H1 (cell line): ENCODE measurements around the gene CEP128. TPM values are rescaled to one million over a fixed set of nuclear protein-coding genes. Genes with fewer than 3 reads are reported as not detected.

Experiments used
- CTCF ChIA-PET: fragments of 300-600 bp; sonication (Branson Sonifier 250); formaldehyde crosslinking; loops from one replicate; lab custom pipeline; 2021; ENCODE audit not compliant: partially characterized antibody; lab: Charles Lee
- POLR2A ChIA-PET: fragments of 300-600 bp; sonication (Branson Sonifier 250); formaldehyde crosslinking; loops from one replicate; lab custom pipeline; 2021; ENCODE audit warnings: inconsistent platforms; ENCODE audit not compliant: partially characterized antibody; lab: Charles Lee
- DNase-seq, 2 experiments: peaks; one replicate each; pipeline versions ENCODE4 v3.0.0 to v3.0.0-alpha.2; 2010 to 2022; ENCODE audit warnings: low spot score in 2 of 2, low read depth in 1 of 2, mixed read lengths in 1 of 2
- FAIRE-seq: peaks from 2 replicates; lab custom pipeline; 2011; peaks lifted over from hg19 to GRCh38; lab: Jason Lieb, UNC
- H2AFZ ChIP-seq: 2 replicates; pipeline ENCODE4 v1.8.1; 2012; ENCODE audit warnings: low read length, inconsistent platforms
- H2AK5ac ChIP-seq: 2 replicates; pipeline ENCODE4 v1.6.1; 2013; ENCODE audit warnings: low read depth, low read length
- H2BK120ac ChIP-seq: replicated peaks from 2 replicates; pipeline ENCODE3; 2013; ENCODE audit warnings: low read depth, low read length, inconsistent platforms
- H2BK12ac ChIP-seq: 2 replicates; pipeline ENCODE4 v1.6.1; 2013; ENCODE audit warnings: low read depth, low read length
- H2BK15ac ChIP-seq: 2 replicates; pipeline ENCODE4 v1.6.1; 2013; ENCODE audit warnings: low read length
- H2BK20ac ChIP-seq: 2 replicates; pipeline ENCODE4 v1.6.1; 2013; ENCODE audit warnings: low read length
- H2BK5ac ChIP-seq: 2 replicates; pipeline ENCODE4 v1.6.1; 2013; ENCODE audit warnings: low read depth, low read length
- H3K14ac ChIP-seq: 2 replicates; pipeline ENCODE4 v1.6.1; 2013; ENCODE audit warnings: inconsistent platforms; ENCODE audit not compliant: insufficient read length
- H3K18ac ChIP-seq: 2 replicates; pipeline ENCODE4 v1.6.1; 2013; ENCODE audit warnings: low read length; ENCODE audit errors: extremely low read depth
- H3K23ac ChIP-seq: 2 replicates; pipeline ENCODE4 v1.6.1; 2013; ENCODE audit warnings: inconsistent platforms; ENCODE audit not compliant: insufficient read length
- H3K23me2 ChIP-seq: 2 replicates; pipeline ENCODE4 v1.6.1; 2013; ENCODE audit warnings: low read depth, low read length
- H3K27ac ChIP-seq: 2 replicates; pipeline ENCODE4 v1.6.1; 2011; ENCODE audit warnings: low read depth, low read length, inconsistent platforms
- H3K27me3 ChIP-seq, 4 experiments: replicated peaks in 1 of 4; 1 replicate in 1 of 4; 2 replicates in 3 of 4; pipeline versions ENCODE4 v1.6.1 to v1.8.1; 2011 to 2013; ENCODE audit warnings: low read length in 3 of 4, mild to moderate bottlenecking in 3 of 4, inconsistent platforms in 2 of 4, mixed read lengths in 2 of 4, moderate library complexity in 1 of 4; ENCODE audit not compliant: control insufficient read depth in 3 of 4, insufficient read depth in 3 of 4; ENCODE audit errors: extremely low read depth in 1 of 4
- H3K36me3 ChIP-seq, 4 experiments: 2 replicates each; pipeline versions ENCODE4 v1.6.1 to v1.8.1; 2011 to 2013; ENCODE audit warnings: mild to moderate bottlenecking in 4 of 4, low read length in 3 of 4, moderate library complexity in 2 of 4, control low read depth in 1 of 4, inconsistent platforms in 1 of 4; ENCODE audit not compliant: insufficient read depth in 4 of 4, control insufficient read depth in 2 of 4
- H3K4ac ChIP-seq: replicated peaks from 2 replicates; pipeline ENCODE3; 2013; ENCODE audit warnings: low read length, low read depth, mixed read lengths, inconsistent platforms; ENCODE audit not compliant: insufficient read length
- H3K4me1 ChIP-seq, 4 experiments: replicated peaks in 1 of 4; 1 replicate in 1 of 4; 2 replicates in 3 of 4; pipeline versions ENCODE4 v1.6.1 to v1.8.1; 2011 to 2013; ENCODE audit warnings: low read length in 3 of 4, inconsistent platforms in 2 of 4, mixed read lengths in 1 of 4; ENCODE audit not compliant: insufficient read depth in 4 of 4, control insufficient read depth in 3 of 4
- H3K4me2 ChIP-seq, 2 experiments: 2 replicates each; pipeline versions ENCODE4 v1.6.1 to v1.8.1; 2011 to 2013; ENCODE audit warnings: low read depth in 2 of 2, low read length in 2 of 2, control low read depth in 1 of 2, inconsistent platforms in 1 of 2, mild to moderate bottlenecking in 1 of 2; ENCODE audit not compliant: insufficient read depth in 1 of 2
- H3K4me3 ChIP-seq, 4 experiments: fragments of 200-600, 300-600 bp in 1 of 4; sonication (generic), shearing (Covaris generic), sonication (Bioruptor Twin) in 1 of 4; 2 replicates each; pipeline versions ENCODE4 v1.5.1 to v1.8.1; 2011 to 2016; ENCODE audit warnings: low read length in 4 of 4, low read depth in 3 of 4, control low read depth in 2 of 4, inconsistent platforms in 2 of 4, mild to moderate bottlenecking in 2 of 4, mixed read lengths in 1 of 4, moderate library complexity in 1 of 4; ENCODE audit not compliant: insufficient read depth in 2 of 4; ENCODE audit errors: extremely low read depth in 1 of 4
- H3K56ac ChIP-seq: replicated peaks from 2 replicates; pipeline ENCODE3; 2013; ENCODE audit warnings: low read depth, mild to moderate bottlenecking, mixed read lengths, low read length, inconsistent platforms; ENCODE audit not compliant: insufficient read length
- H3K79me1 ChIP-seq: 2 replicates; pipeline ENCODE4 v1.6.1; 2013; ENCODE audit warnings: low read depth, low read length, control low read depth
- H3K79me2 ChIP-seq, 2 experiments: 2 replicates each; pipeline versions ENCODE4 v1.6.1 to v1.8.1; 2012 to 2013; ENCODE audit warnings: low read length in 2 of 2, mild to moderate bottlenecking in 2 of 2, inconsistent platforms in 1 of 2; ENCODE audit not compliant: insufficient read depth in 2 of 2, control insufficient read depth in 1 of 2
- H3K9ac ChIP-seq, 4 experiments: replicated peaks in 1 of 4; 1 replicate in 1 of 4; 2 replicates in 3 of 4; pipeline versions ENCODE4 v1.6.1 to v1.8.1; 2011 to 2013; ENCODE audit warnings: low read depth in 3 of 4, low read length in 3 of 4, control low read depth in 2 of 4, mild to moderate bottlenecking in 2 of 4, moderate library complexity in 2 of 4, inconsistent platforms in 1 of 4; ENCODE audit errors: extremely low read depth in 1 of 4
- H3K9me3 ChIP-seq, 2 experiments: 2 replicates each; pipeline versions ENCODE4 v1.6.1 to v1.8.1; 2012 to 2013; ENCODE audit warnings: mild to moderate bottlenecking in 2 of 2, moderate library complexity in 2 of 2, control low read depth in 1 of 2, inconsistent platforms in 1 of 2, low read depth in 1 of 2, low read length in 1 of 2, mixed read lengths in 1 of 2; ENCODE audit not compliant: insufficient read depth in 2 of 2
- H4K20me1 ChIP-seq, 2 experiments: replicated peaks in 1 of 2; 2 replicates each; pipeline versions ENCODE3 to v1.8.1; 2011 to 2013; ENCODE audit warnings: inconsistent platforms in 2 of 2, low read length in 2 of 2, mild to moderate bottlenecking in 1 of 2; ENCODE audit not compliant: insufficient read depth in 2 of 2, control insufficient read depth in 1 of 2
- H4K5ac ChIP-seq: 2 replicates; pipeline ENCODE4 v1.6.1; 2013; ENCODE audit warnings: low read length, low read depth, mixed read lengths, inconsistent platforms; ENCODE audit not compliant: insufficient read length
- H4K8ac ChIP-seq: 2 replicates; pipeline ENCODE4 v1.8.0; 2013; ENCODE audit warnings: mild to moderate bottlenecking, moderate library complexity, low read length, inconsistent platforms; ENCODE audit not compliant: insufficient read depth; ENCODE audit errors: extremely low read depth
- H4K91ac ChIP-seq: replicated peaks from 2 replicates; pipeline ENCODE3; 2013; ENCODE audit warnings: low read length, mixed read lengths, inconsistent platforms; ENCODE audit not compliant: insufficient read length
- CBX8 ChIP-seq: fragments of 300-800, 300-1000 bp; sonication (generic); IDR thresholded peaks from 2 replicates; pipeline ENCODE4 v1.7.1; 2016; ENCODE audit warnings: low read depth, low read length, borderline replicate concordance
- CHD2 ChIP-seq: IDR thresholded peaks from 2 replicates; pipeline ENCODE4 v1.6.1; 2012; ENCODE audit warnings: low read length, improper control_type of control experiment
- EGR1 ChIP-seq: IDR thresholded peaks from 2 replicates; pipeline ENCODE4 v1.6.1; 2011; ENCODE audit warnings: low read depth, low read length, borderline replicate concordance
- GTF2F1 ChIP-seq: IDR thresholded peaks from 2 replicates; pipeline ENCODE4 v1.6.1; 2012; ENCODE audit warnings: low read depth, low read length, improper control_type of control experiment, borderline replicate concordance
- JUND ChIP-seq: IDR thresholded peaks from 2 replicates; pipeline ENCODE4 v1.6.1; 2011; ENCODE audit warnings: mild to moderate bottlenecking, improper control_type of control experiment, low read length
- KDM1A ChIP-seq: fragments of 200-600, 300-600 bp; sonication (generic); IDR thresholded peaks from 2 replicates; pipeline ENCODE4 v1.7.1; 2016; ENCODE audit warnings: mild to moderate bottlenecking, low read length, borderline replicate concordance
- POLR2A ChIP-seq, 2 experiments: IDR thresholded peaks; 1 replicate in 1 of 2; 2 replicates in 1 of 2; pipeline ENCODE4 v1.6.1; 2011; ENCODE audit warnings: low read depth in 2 of 2, low read length in 2 of 2, mild to moderate bottlenecking in 2 of 2; ENCODE audit errors: control extremely low read depth in 1 of 2
- SP1 ChIP-seq: IDR thresholded peaks from 2 replicates; pipeline ENCODE4 v1.6.1; 2011; ENCODE audit warnings: low read depth, low read length
- SP2 ChIP-seq: IDR thresholded peaks from 2 replicates; pipeline ENCODE4 v1.6.1; 2012; ENCODE audit warnings: mild to moderate bottlenecking, low read length, inconsistent platforms
- TAF1 ChIP-seq: IDR thresholded peaks from 2 replicates; pipeline ENCODE4 v1.6.1; 2011; ENCODE audit warnings: mild to moderate bottlenecking, low read depth, low read length
- ZNF274 ChIP-seq: IDR thresholded peaks from 2 replicates; pipeline ENCODE4 v1.7.0; 2012; ENCODE audit warnings: low read length, borderline replicate concordance; ENCODE audit errors: extremely low read depth
- WGBS, 2 experiments: shearing (Covaris generic) in 1 of 2; methylation state at CpG; one replicate each; pipeline versions ENCODE4 v1.1.6 to v1.1.7; 2013 to 2015; ENCODE audit warnings: low lambda C conversion rate in 2 of 2, mixed read lengths in 2 of 2, inconsistent platforms in 1 of 2, low coverage in 1 of 2, missing lambda C conversion rate in 1 of 2; ENCODE audit not compliant: insufficient replicate concordance in 2 of 2, insufficient coverage in 1 of 2, insufficient read length in 1 of 2; ENCODE audit errors: extremely low coverage in 1 of 2, missing lambda C conversion rate in 1 of 2; 5-methylcytosine and 5-hydroxymethylcytosine counted together
- polyA plus RNA-seq, 7 experiments: library from polyadenylated mRNA; depleted of rRNA in 3 of 7; stranded (reverse) in 5 of 7; unstranded in 2 of 7; fragments of >200 nt in 5 of 7; fragments of 200-250 nt in 2 of 7; gene quantifications; 1 replicate in 5 of 7; 2 replicates in 1 of 7; 4 replicates in 1 of 7; pipeline versions ENCODE4 v1.2.1 to v1.2.3, GENCODE V29; 2011 to 2013; ENCODE audit warnings: missing spikeins in 2 of 7, mixed read lengths in 2 of 7
- total RNA-seq: library from RNA; stranded (reverse); fragmentation: NEBNext Ultra II Directional; extraction: Animal tissue kit (Norgen Biotek cat#: 25700); gene quantifications from 2 replicates; pipeline ENCODE4 v1.2.1, GENCODE V29; 2021
- TF ChIP-seq, protein P1 (sequence below), 3 experiments: IDR thresholded peaks; 1 replicate in 2 of 3; 2 replicates in 1 of 3; pipeline versions ENCODE4 v1.5.1 to v1.6.1; 2011; ENCODE audit warnings: low read length in 3 of 3, mild to moderate bottlenecking in 3 of 3, inconsistent platforms in 2 of 3, low read depth in 1 of 3, moderate library complexity in 1 of 3; ENCODE audit not compliant: insufficient read depth in 1 of 3; ENCODE audit errors: control extremely low read depth in 1 of 3

The CEP128 gene
- total and polyA plus RNA-seq, 2 of the 8 experiments (the other 6 are each of a cell fraction or from before 2014, with no cell fraction given), result 1.9 to 17.0 TPM

DNA sequence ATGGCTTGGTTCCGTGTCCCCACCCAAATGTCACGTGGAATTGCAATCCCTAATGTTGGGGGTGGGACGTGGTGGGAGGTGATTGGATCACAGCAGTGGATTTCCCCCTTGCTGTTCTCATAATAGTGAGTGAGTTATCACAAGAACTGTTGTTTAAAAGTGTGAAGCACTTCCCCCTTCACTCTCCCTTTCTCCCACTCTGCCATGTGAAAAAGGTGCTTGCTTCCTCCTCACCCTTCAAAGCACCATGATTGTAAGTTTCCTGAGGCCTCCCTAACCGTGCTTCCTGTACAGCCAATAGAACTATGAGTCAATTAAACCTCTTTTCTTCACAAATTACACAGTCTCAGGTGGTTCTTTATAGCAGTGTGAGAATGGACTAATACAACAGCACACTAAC is 5.3 kb upstream of the CEP128 start:
- no peaks in the 10 kb centered on the region for H3K9me3 ChIP-seq
- no peak for TF ChIP-seq KDM1A
- TF ChIP-seq SP2, result no peak
- TF ChIP-seq TAF1, result no peak
- no peak for TF ChIP-seq EGR1
- no peak for TF ChIP-seq POLR2A (IDR thresholded peaks at IDR 0.05; ENCODE audit: control extremely low read depth in 1 of 2, low read depth in 2 of 2, low read length in 2 of 2)
- TF ChIP-seq JUND, result no peak
- no peak for TF ChIP-seq CHD2
- no peak for TF ChIP-seq SP1
- TF ChIP-seq ZNF274, result no peak
- TF ChIP-seq, protein P1, sequence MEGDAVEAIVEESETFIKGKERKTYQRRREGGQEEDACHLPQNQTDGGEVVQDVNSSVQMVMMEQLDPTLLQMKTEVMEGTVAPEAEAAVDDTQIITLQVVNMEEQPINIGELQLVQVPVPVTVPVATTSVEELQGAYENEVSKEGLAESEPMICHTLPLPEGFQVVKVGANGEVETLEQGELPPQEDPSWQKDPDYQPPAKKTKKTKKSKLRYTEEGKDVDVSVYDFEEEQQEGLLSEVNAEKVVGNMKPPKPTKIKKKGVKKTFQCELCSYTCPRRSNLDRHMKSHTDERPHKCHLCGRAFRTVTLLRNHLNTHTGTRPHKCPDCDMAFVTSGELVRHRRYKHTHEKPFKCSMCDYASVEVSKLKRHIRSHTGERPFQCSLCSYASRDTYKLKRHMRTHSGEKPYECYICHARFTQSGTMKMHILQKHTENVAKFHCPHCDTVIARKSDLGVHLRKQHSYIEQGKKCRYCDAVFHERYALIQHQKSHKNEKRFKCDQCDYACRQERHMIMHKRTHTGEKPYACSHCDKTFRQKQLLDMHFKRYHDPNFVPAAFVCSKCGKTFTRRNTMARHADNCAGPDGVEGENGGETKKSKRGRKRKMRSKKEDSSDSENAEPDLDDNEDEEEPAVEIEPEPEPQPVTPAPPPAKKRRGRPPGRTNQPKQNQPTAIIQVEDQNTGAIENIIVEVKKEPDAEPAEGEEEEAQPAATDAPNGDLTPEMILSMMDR (IDR thresholded peaks at IDR 0.05; ENCODE audit: control extremely low read depth in 1 of 3, insufficient read depth in 1 of 3, low read depth in 1 of 3, low read length in 3 of 3), result no peak
- TF ChIP-seq CBX8, result no peak
- TF ChIP-seq GTF2F1, result no peak
- no peaks in the 10 kb centered on the region for H3K23me2 ChIP-seq
- no peak overlapping the region for H4K5ac ChIP-seq
- no peak overlapping the region for H2AK5ac ChIP-seq
- H3K4ac ChIP-seq, result no peak overlapping the region
- no peak overlapping the region for H2BK12ac ChIP-seq
- POLR2A ChIA-PET, result no interaction called here
- CTCF ChIA-PET, result no interaction called here
- no peaks in the 10 kb centered on the region for H3K79me1 ChIP-seq
- no peak overlapping the region for H3K23ac ChIP-seq
- H3K9ac ChIP-seq, result no peak overlapping the region
- H3K36me3 ChIP-seq, result no peaks in the 10 kb centered on the region
- no peak overlapping the region for H3K14ac ChIP-seq
- H4K8ac ChIP-seq, result no peak overlapping the region
- H3K27me3 ChIP-seq, result no peaks in the 10 kb centered on the region
- no peak overlapping the region for H3K4me3 ChIP-seq
- H3K18ac ChIP-seq, result no peak overlapping the region
- no peaks in the 10 kb centered on the region; a peak in 1 of 7 replicates for H3K4me1 ChIP-seq
- H4K91ac ChIP-seq, result no peak overlapping the region
- DNase-seq, result no peak
- no peak overlapping the region for H2BK5ac ChIP-seq
- no peak overlapping the region for H2BK120ac ChIP-seq
- no peak for FAIRE-seq
- H3K56ac ChIP-seq, result no peak overlapping the region
- no peaks in the 10 kb centered on the region for H3K79me2 ChIP-seq
- no peaks in the 10 kb centered on the region for H4K20me1 ChIP-seq
- no peak overlapping the region for H2BK20ac ChIP-seq
- no peak overlapping the region; the same call in 1 of the 2 replicates for H2AFZ ChIP-seq
- no peak overlapping the region for H3K27ac ChIP-seq
- no peak overlapping the region for H3K4me2 ChIP-seq
- 87% methylated on average over 4 of the region's 4 CpGs; no CpG with 5 or more reads in 1 of the 2 experiments for WGBS, 2 experiments
- no peak overlapping the region for H2BK15ac ChIP-seq
